ENCODE results near the gene CABLES1. TPM values are rescaled to one million over a fixed set of nuclear protein-coding genes. Genes with fewer than 3 reads are reported as not detected.

Gene CABLES1
- total RNA-seq, 4 donors from 2014 or later = 28.1 to 43.8 (median 37.6) TPM

DNA sequence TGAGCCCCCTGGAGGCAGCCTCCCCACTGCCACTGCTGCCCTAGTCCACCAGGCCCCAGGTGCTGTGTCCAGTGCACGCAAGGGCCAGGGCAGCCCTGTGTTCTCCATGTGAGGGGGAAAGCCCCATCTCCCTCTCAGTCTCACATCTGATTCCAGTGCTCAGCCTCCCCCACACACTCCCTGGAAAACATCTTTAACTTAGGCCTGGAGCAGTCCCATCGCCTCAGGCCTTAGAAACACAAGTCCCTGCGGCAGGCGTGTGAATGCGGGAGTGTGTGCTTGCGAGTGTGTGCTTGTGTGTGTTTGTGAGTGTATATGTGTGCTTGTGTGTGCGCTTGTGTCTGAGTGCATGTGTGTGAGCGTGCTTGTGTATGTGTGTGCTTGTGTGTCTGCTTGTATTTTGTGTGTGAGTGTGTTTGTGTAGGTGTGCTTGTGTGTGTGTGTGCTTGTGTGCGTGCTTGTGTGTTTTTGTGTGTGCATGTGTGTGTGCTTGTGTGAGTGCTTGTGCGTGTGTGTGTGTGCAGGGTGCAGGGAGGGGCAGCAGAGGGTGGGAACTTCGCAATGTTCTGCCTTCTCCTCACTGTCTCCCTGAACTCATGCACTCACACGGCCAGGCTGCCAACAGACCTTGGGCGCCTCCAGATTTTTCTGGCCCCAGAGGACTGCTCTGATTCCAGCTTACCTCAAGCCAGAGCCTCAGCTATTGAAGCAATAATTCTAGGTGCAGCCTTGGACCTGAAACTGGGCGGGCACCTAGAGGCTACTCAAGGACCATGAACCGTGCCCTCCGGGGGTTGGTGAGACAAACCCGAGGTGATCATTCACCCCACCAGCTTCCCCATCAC lies 139.6 kb downstream of the CABLES1 start:
- intact Hi-C loops (cut with DNase I) = no loop called here
- 79 to 84% methylated on average over 16 to 17 of the region's 17 CpGs for WGBS, 2 donors

DNA sequence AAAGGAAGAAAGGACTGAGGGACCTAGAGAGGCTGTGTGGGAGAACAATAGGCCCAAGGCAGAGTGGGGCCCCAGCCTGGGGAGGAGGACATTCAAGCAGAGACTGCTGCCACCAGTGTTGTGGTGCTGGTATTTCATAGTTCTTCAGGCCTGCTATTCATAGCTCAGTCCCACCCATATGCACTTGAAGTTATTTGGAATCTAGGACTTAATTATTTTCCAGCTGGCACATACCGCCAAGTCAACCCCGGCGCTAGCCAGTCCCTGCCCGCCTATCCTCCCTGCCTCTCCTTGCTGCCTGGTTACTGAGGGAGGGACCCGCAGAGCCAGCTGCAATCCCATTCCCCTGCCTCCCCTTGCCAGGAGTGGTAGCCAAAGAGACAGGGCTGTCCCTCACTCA lies 141.2 kb downstream of the CABLES1 start:
- no peak overlapping the region for H3K4me3 ChIP-seq (replicated peaks in 1 of 3)
- no peaks in the 10 kb centered on the region for H3K27me3 ChIP-seq
- 81 to 85% methylated on average over 5 of the region's 5 CpGs for WGBS, 2 donors
- TF ChIP-seq CTCF (IDR thresholded peaks at IDR 0.05) (no peak), POLR2A (IDR thresholded peaks at IDR 0.05) (no peak)
- H3K4me1 ChIP-seq = peaks cover 0 to 5% of the 10 kb centered on the region in 2 donors
- intact Hi-C loops (cut with DNase I) = no loop called here
- H3K27ac ChIP-seq = no peak overlapping the region
- no peak for DNase-seq
- no peaks in the 10 kb centered on the region for H3K36me3 ChIP-seq
- no peaks in the 10 kb centered on the region for H3K9me3 ChIP-seq

More for the DNA sequence above, 139.6 kb downstream of the CABLES1 start:
- no peak for TF ChIP-seq POLR2A (IDR thresholded peaks at IDR 0.05)
- TF ChIP-seq CTCF (IDR thresholded peaks at IDR 0.05) = no peak
- Histone ChIP-seq H3K4me1 (peaks cover 0 to 5% of the 10 kb centered on the region in 2 donors), H3K27ac (no peak overlapping the region), H3K36me3 (no peaks in the 10 kb centered on the region), H3K27me3 (no peaks in the 10 kb centered on the region), H3K4me3 (replicated peaks in 1 of 3) (no peak overlapping the region), H3K9me3 (no peaks in the 10 kb centered on the region)
- DNase-seq = peak; percentile 42 to 57

GRCh38 chr18:23277399-23277798 lies 142.1 kb downstream of the CABLES1 start:
- Histone ChIP-seq H3K36me3 (no peaks in the 10 kb centered on the region), H3K27me3 (no peaks in the 10 kb centered on the region), H3K27ac (no peak overlapping the region), H3K9me3 (no peaks in the 10 kb centered on the region), H3K4me1 (peaks cover 0 to 5% of the 10 kb centered on the region in 2 donors), H3K4me3 (replicated peaks in 1 of 3) (no peak overlapping the region)
- TF ChIP-seq POLR2A (IDR thresholded peaks at IDR 0.05) (no peak), CTCF (IDR thresholded peaks at IDR 0.05) (no peak)
- DNase-seq = no peak
- intact Hi-C loops (cut with DNase I) = no loop called here

GRCh38 chr18:23279931-23280330 lies 144.6 kb downstream of the CABLES1 start:
- Histone ChIP-seq H3K4me3 (replicated peaks in 1 of 3) (no peak overlapping the region), H3K27me3 (no peaks in the 10 kb centered on the region), H3K27ac (no peak overlapping the region), H3K4me1 (peaks cover 0 to 5% of the 10 kb centered on the region in 2 donors), H3K9me3 (no peaks in the 10 kb centered on the region), H3K36me3 (no peaks in the 10 kb centered on the region)
- intact Hi-C loops (cut with DNase I) = no loop called here
- DNase-seq = no peak
- no peak for TF ChIP-seq CTCF (IDR thresholded peaks at IDR 0.05)
- no peak for TF ChIP-seq POLR2A (IDR thresholded peaks at IDR 0.05)
- 87 to 98% methylated on average over 9 to 12 of the region's 12 CpGs for WGBS, 2 donors

- H3K9me3 ChIP-seq = no peaks in the 10 kb centered on the region
- no peaks in the 10 kb centered on the region for H3K36me3 ChIP-seq
- H3K27me3 ChIP-seq = no peaks in the 10 kb centered on the region
- intact Hi-C loops (cut with DNase I) = no loop called here
- DNase-seq = no peak
- no peak for TF ChIP-seq CTCF (IDR thresholded peaks at IDR 0.05)
- TF ChIP-seq POLR2A (IDR thresholded peaks at IDR 0.05) = no peak
- WGBS, 2 donors = 92 to 96% methylated on average over 5 of the region's 5 CpGs
- no peak overlapping the region for H3K4me3 ChIP-seq (replicated peaks in 1 of 3)
- H3K4me1 ChIP-seq = no peaks in the 10 kb centered on the region
- H3K27ac ChIP-seq = no peak overlapping the region
These were observed 145.6 kb downstream of the CABLES1 start for GRCh38 chr18:23280844-23281243.

Data from thyroid gland (tissue), 4 donors.